ENCODE measurements around the gene NUP155. TPM values are rescaled to one million over a fixed set of nuclear protein-coding genes. Genes with fewer than 3 reads are reported as not detected.
"Not testable (repeated sequence)": the region's sequence is repeated elsewhere in the genome, so short reads cannot be mapped to it uniquely, and the experiment has no call there.

The NUP155 gene
- total RNA-seq, 1 donor from 2014 or later: 62.3 TPM

GRCh38 chr5:37391591-37391990, 20.7 kb upstream of the NUP155 start:
- Histone ChIP-seq H3K36me3 (peaks cover 23 to 39% of the 10 kb centered on the region in 2 donors), H3K27me3 (no peaks in the 10 kb centered on the region), H3K4me3 (no peak overlapping the region), H3K4me1 (no peaks in the 10 kb centered on the region), H3K27ac (no peak overlapping the region), H3K9me3 (no peaks in the 10 kb centered on the region)
- DNase-seq (ENCODE audit: low spot score in 2 of 2): no peak
- no peak for TF ChIP-seq CTCF (IDR thresholded peaks at IDR 0.05)
- intact Hi-C loops (cut with DNase I): no loop called here

- H3K27ac ChIP-seq: peak within 1 kb of the TSS; percentile 31 to 66
- peak within 1 kb of the TSS; percentile 85 to 96 for H3K4me3 ChIP-seq
- TF ChIP-seq CTCF (IDR thresholded peaks at IDR 0.05): peak; percentile 28 to 55 (median 40)
- H3K9me3 ChIP-seq; H3K27me3 ChIP-seq; intact Hi-C loops (cut with DNase I): not testable (repeated sequence)
- H3K4me1 ChIP-seq: peaks cover 0 to 10% of the 10 kb centered on the region in 2 donors
- DNase-seq (ENCODE audit: low spot score in 2 of 2): peak; percentile 42 to 90
- peaks cover 26 to 29% of the 10 kb centered on the region in 2 donors for H3K36me3 ChIP-seq
Observed at GRCh38 chr5:37379100-37379628, 8.3 kb upstream of the NUP155 start, which contains the start of gene WDR70. Gene WDR70, plus strand, starts transcription at chr5:37379318. Its CDS starts 50 bp downstream, at chr5:37379368.

- intact Hi-C loops (cut with DNase I); DNase-seq (ENCODE audit: low spot score in 2 of 2); H3K27ac ChIP-seq; H3K4me3 ChIP-seq; H3K9me3 ChIP-seq; H3K27me3 ChIP-seq: not testable (repeated sequence)
- peaks cover 0 to 10% of the 10 kb centered on the region in 2 donors for H3K4me1 ChIP-seq
- H3K36me3 ChIP-seq: peaks cover 18% of the 10 kb centered on the region in 2 donors
Observed at GRCh38 chr5:37378066-37378465, 7.2 kb upstream of the NUP155 start.

DNA sequence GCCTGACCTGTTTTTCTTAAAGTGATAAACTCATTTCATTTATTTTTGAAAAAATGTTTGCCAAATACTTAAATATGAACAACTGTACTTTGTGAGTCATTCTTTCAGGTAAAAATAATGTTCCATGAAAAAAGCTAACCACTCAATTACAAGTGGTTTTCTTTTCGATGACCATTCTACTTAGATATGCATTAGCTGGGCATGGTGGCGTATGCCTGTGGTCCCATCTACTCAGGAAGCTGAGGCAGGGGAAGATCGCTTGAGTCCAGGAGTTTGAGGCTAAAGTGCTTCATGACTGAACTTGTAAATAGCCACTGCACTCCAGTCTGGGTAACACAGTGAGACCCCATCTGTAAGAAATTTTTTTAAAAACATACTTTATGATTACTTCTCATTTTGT, 4.2 kb upstream of the NUP155 start:
- intact Hi-C loops (cut with DNase I): no loop called here
- no peak for TF ChIP-seq CTCF (IDR thresholded peaks at IDR 0.05)
- Histone ChIP-seq H3K4me3 (no peak overlapping the region), H3K9me3 (no peaks in the 10 kb centered on the region), H3K4me1 (peaks cover 0 to 4% of the 10 kb centered on the region in 2 donors), H3K27me3 (no peaks in the 10 kb centered on the region), H3K27ac (no peak overlapping the region), H3K36me3 (no peaks in the 10 kb centered on the region)
- no peak for DNase-seq (ENCODE audit: low spot score in 2 of 2)

DNA sequence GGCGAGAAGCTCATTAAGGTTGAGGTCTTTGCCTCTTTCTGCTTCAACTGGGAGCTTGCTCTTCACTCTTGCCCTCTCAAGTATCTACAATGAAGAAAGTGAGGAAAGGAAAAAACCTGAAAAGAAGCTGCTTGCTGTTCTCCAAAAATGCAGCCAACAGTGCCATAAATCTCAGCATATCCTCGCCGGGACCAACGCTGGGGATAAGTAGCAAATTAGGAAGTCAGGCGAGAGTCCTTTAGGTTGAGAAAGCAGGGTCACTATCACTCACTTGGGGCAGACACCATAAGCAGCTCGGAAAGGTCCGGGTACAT, 399 bp downstream of the NUP155 start:
- intact Hi-C loops (cut with DNase I): loop anchor here (2.0 to 5.0 kb wide), 3 partner anchors 123 to 1218 kb away; partner anchors contain the start of genes CPLANE1, NIPBL and SKP2
- peak overlapping the region; percentile 78 to 84 for H3K4me3 ChIP-seq
- H3K4me1 ChIP-seq: peaks cover 0 to 12% of the 10 kb centered on the region in 2 donors
- no peak for DNase-seq (ENCODE audit: low spot score in 2 of 2)
- H3K9me3 ChIP-seq: no peaks in the 10 kb centered on the region
- H3K36me3 ChIP-seq: no peaks in the 10 kb centered on the region
- H3K27ac ChIP-seq: peak overlapping the region; percentile 64 to 89
- TF ChIP-seq CTCF (IDR thresholded peaks at IDR 0.05): no peak
- no peaks in the 10 kb centered on the region for H3K27me3 ChIP-seq

DNA sequence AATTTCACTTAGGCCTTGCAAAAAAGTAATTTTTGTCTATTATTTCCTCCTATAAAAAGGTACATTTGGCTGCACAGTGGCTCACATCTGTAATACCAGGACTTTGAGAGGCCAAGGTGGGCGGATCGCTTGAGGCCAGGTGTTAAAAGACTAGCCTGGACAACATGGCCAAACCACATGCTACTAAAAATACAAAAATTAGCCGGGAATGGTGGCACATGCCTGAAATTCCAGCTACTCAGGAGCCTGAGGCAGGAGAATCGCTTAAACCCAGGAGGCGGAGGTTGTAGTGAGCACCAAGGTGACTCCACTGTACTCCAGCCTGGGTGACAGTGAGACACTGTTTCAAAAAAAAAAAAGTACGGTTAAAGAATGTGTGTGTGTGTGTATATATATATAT, 15.7 kb downstream of the NUP155 start:
- intact Hi-C loops (cut with DNase I): no loop called here
- DNase-seq (ENCODE audit: low spot score in 2 of 2): no peak
- Histone ChIP-seq H3K4me3 (no peak overlapping the region), H3K27me3 (no peaks in the 10 kb centered on the region), H3K27ac (no peak overlapping the region), H3K9me3 (no peaks in the 10 kb centered on the region), H3K4me1 (no peaks in the 10 kb centered on the region), H3K36me3 (peaks cover 61 to 73% of the 10 kb centered on the region in 2 donors)
- no peak for TF ChIP-seq CTCF (IDR thresholded peaks at IDR 0.05)

- H3K27me3 ChIP-seq; intact Hi-C loops (cut with DNase I); H3K27ac ChIP-seq; DNase-seq (ENCODE audit: low spot score in 2 of 2); H3K4me1 ChIP-seq; H3K4me3 ChIP-seq; H3K9me3 ChIP-seq: not testable (repeated sequence)
- H3K36me3 ChIP-seq: peaks cover 63 to 97% of the 10 kb centered on the region in 2 donors
Observed at GRCh38 chr5:37342741-37343140, 28.2 kb downstream of the NUP155 start.

DNA sequence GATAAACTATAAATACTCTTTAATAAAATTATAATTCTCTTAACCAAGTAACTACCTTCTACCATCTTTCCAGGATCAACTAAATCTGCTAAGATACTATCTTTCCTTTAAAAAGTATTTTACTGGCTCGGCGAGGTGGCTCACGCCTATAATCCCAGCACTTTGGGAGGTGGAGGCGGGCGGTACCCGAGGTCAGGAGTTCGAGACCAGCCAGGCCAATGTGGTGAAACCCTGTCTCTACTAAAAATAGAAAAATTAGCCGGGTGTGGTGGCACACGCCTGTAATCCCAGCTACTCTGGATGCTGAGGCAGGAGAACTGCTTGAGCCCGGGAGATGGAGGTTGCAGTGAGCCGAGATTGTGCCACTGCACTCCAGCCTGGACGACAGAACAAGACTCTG, 36.2 kb downstream of the NUP155 start:
- H3K27me3 ChIP-seq; H3K27ac ChIP-seq; intact Hi-C loops (cut with DNase I); H3K9me3 ChIP-seq; DNase-seq (ENCODE audit: low spot score in 2 of 2); H3K4me1 ChIP-seq; H3K4me3 ChIP-seq: not testable (repeated sequence)
- peaks cover 36 to 80% of the 10 kb centered on the region in 2 donors for H3K36me3 ChIP-seq
